PC-9 (cell line): ENCODE results near the gene C15orf62. TPM values are rescaled to one million over a fixed set of nuclear protein-coding genes. Genes with fewer than 3 reads are reported as not detected.

Experiments
- BruUV-seq: library from RNA; stranded (reverse); fragments of 400-500 nt; replicated peaks from 2 replicates; lab custom pipeline; 2021; lab: Mats Ljungman, UMichigan
- CTCF ChIA-PET: fragments of 300-600 bp; sonication (Branson Sonifier 250); formaldehyde crosslinking; loops from one replicate; lab custom pipeline; 2022; ENCODE audit warnings: antibody characterized with exemption; lab: Charles Lee
- POLR2A ChIA-PET: fragments of 300-600 bp; sonication (Branson Sonifier 250); formaldehyde crosslinking; loops from one replicate; lab custom pipeline; 2022; ENCODE audit warnings: antibody characterized with exemption; ENCODE audit not compliant: unreplicated experiment; lab: Charles Lee
- DNase-seq, 2 experiments: peaks; one replicate each; pipeline versions ENCODE4 v3.0.0 to v3.0.0-alpha.2; 2015 to 2022; ENCODE audit warnings: mixed read lengths in 1 of 2
- H2AFZ ChIP-seq: fragments of 200-600 bp; sonication (generic); 2 replicates; pipeline ENCODE4 v1.8.1; 2017; ENCODE audit warnings: antibody characterized with exemption
- H3F3A ChIP-seq: fragments of 200-600 bp; sonication (generic); 2 replicates; pipeline ENCODE4 v1.8.1; 2017; ENCODE audit warnings: antibody characterized with exemption, mild to moderate bottlenecking, low read depth; ENCODE audit not compliant: insufficient read depth
- H3K27ac ChIP-seq: fragments of 200-600 bp; sonication (generic); 2 replicates; pipeline ENCODE4 v1.6.1; 2016; ENCODE audit warnings: mixed run types
- H3K27me3 ChIP-seq: fragments of 200-600 bp; sonication (generic); 2 replicates; pipeline ENCODE4 v1.6.1; 2016; ENCODE audit warnings: low read depth, mixed run types; ENCODE audit not compliant: insufficient read depth
- H3K36me3 ChIP-seq: fragments of 200-600 bp; sonication (generic); 2 replicates; pipeline ENCODE4 v1.6.1; 2016; ENCODE audit warnings: low read depth, mixed run types
- H3K4me1 ChIP-seq: fragments of 200-600 bp; sonication (generic); replicated peaks from 2 replicates; pipeline ENCODE4 v1.6.1; 2016; ENCODE audit warnings: mixed run types; ENCODE audit not compliant: insufficient read depth
- H3K4me2 ChIP-seq: fragments of 200-600 bp; sonication (generic); 2 replicates; pipeline ENCODE4 v1.6.1; 2017; ENCODE audit warnings: mixed run types
- H3K4me3 ChIP-seq: fragments of 200-600 bp; sonication (generic); 2 replicates; pipeline ENCODE4 v1.6.1; 2016; ENCODE audit warnings: mixed run types
- H3K79me2 ChIP-seq: fragments of 200-600 bp; sonication (generic); 2 replicates; pipeline ENCODE4 v1.6.1; 2017; ENCODE audit warnings: low read depth, mixed run types
- H3K9me2 ChIP-seq: fragments of 200-600 bp; sonication (generic); 2 replicates; pipeline ENCODE4 v1.8.1; 2017; ENCODE audit warnings: mild to moderate bottlenecking; ENCODE audit not compliant: insufficient read depth
- H3K9me3 ChIP-seq: fragments of 200-600 bp; sonication (generic); 2 replicates; pipeline ENCODE4 v1.8.1; 2016; ENCODE audit warnings: low read depth; ENCODE audit not compliant: insufficient read depth
- H4K20me1 ChIP-seq: fragments of 200-600 bp; sonication (generic); 2 replicates; pipeline ENCODE4 v1.8.1; 2017; ENCODE audit not compliant: insufficient read depth
- CTCF ChIP-seq: fragments of 200-600 bp; sonication (generic); conservative IDR thresholded peaks from 2 replicates; pipeline ENCODE4 v1.6.1; 2017; ENCODE audit warnings: mixed run types, antibody characterized with exemption, mild to moderate bottlenecking, moderate library complexity
- EZH2 ChIP-seq: fragments of 200-600 bp; sonication (generic); IDR thresholded peaks from 2 replicates; pipeline ENCODE4 v1.8.0; 2017; ENCODE audit warnings: antibody characterized with exemption, low read depth
- intact Hi-C: fragments of 100-400 bp; cut with micrococcal nuclease; formaldehyde crosslinking; loops from one replicate; pipeline ENCODE4 v1.10.0; 2022; ENCODE audit not compliant: unreplicated experiment
- total RNA-seq: library from RNA; stranded (reverse); gene quantifications from 2 replicates; pipeline ENCODE4 v1.2.3, GENCODE V29; 2021

Gene C15orf62
- total RNA-seq, 1 experiment from 2014 or later: 0.33 TPM

GRCh38 chr15:40772014-40772413 is 2.2 kb downstream of the C15orf62 start:
- intact Hi-C loops: loop anchor here (10.0 kb wide), 1 partner anchor 177 kb away; the partner anchor contains the start of gene KNL1
- no TSS peak for BruUV-seq
- POLR2A ChIA-PET: no interaction called here
- Histone ChIP-seq H3K36me3 (0 out of 2 replicates have a peak, but pooled peaks cover 4% of the 10 kb centered on the region), H3K79me2 (no peaks in the 10 kb centered on the region), H4K20me1 (no peaks in the 10 kb centered on the region), H3F3A (peaks cover 34% of the 10 kb centered on the region), H3K27ac (no peak overlapping the region; the same call in 1 of the 2 replicates), H3K4me3 (no peak overlapping the region), H3K9me2 (no peaks in the 10 kb centered on the region), H3K9me3 (no peaks in the 10 kb centered on the region), H2AFZ (no peak overlapping the region), H3K4me2 (peak overlapping the region; percentile 77; the same call in 1 of the 2 replicates), H3K4me1 (peaks cover 44% of the 10 kb centered on the region), H3K27me3 (no peaks in the 10 kb centered on the region)
- no peak for TF ChIP-seq CTCF
- no peak for TF ChIP-seq EZH2
- CTCF ChIA-PET: interaction anchor here (0.9 kb wide), 1 partner anchor 25 kb away, joined by 4 read pairs; no protein-coding TSS in a partner anchor
- no peak for DNase-seq

GRCh38 chr15:40773496-40773895 is 3.7 kb downstream of the C15orf62 start:
- no peak overlapping the region for H3K27ac ChIP-seq
- H3K4me1 ChIP-seq: peaks cover 47% of the 10 kb centered on the region
- no peak overlapping the region for H3K4me2 ChIP-seq
- no peak overlapping the region for H2AFZ ChIP-seq
- 0 out of 2 replicates have a peak, but pooled peaks cover 4% of the 10 kb centered on the region for H3K36me3 ChIP-seq
- BruUV-seq: no TSS peak
- ChIA-PET CTCF (no interaction called here), POLR2A (no interaction called here)
- no peaks in the 10 kb centered on the region for H3K9me3 ChIP-seq
- H3K27me3 ChIP-seq: no peaks in the 10 kb centered on the region
- intact Hi-C loops: loop anchor here (10.0 kb wide), 1 partner anchor 179 kb away; the partner anchor contains the start of gene KNL1
- DNase-seq: no peak
- H3K4me3 ChIP-seq: no peak overlapping the region
- no peaks in the 10 kb centered on the region for H4K20me1 ChIP-seq
- no peak for TF ChIP-seq EZH2
- no peaks in the 10 kb centered on the region for H3K79me2 ChIP-seq
- no peaks in the 10 kb centered on the region for H3K9me2 ChIP-seq
- peaks cover 40% of the 10 kb centered on the region for H3F3A ChIP-seq

- CTCF ChIA-PET: no interaction called here
- peaks cover 43% of the 10 kb centered on the region for H3K4me1 ChIP-seq
- DNase-seq: no peak
- peaks cover 36% of the 10 kb centered on the region for H3F3A ChIP-seq
- H3K4me2 ChIP-seq: no peak overlapping the region
- H3K27ac ChIP-seq: no peak overlapping the region
- no peaks in the 10 kb centered on the region for H3K9me3 ChIP-seq
- H3K4me3 ChIP-seq: no peak overlapping the region
- no peak for TF ChIP-seq EZH2
- no peak for TF ChIP-seq CTCF
- intact Hi-C loops: loop anchor here (10.0 kb wide), 1 partner anchor 179 kb away; the partner anchor contains the start of gene KNL1
- no peaks in the 10 kb centered on the region for H4K20me1 ChIP-seq
- H2AFZ ChIP-seq: no peak overlapping the region
- 0 out of 2 replicates have a peak, but pooled peaks cover 4% of the 10 kb centered on the region for H3K36me3 ChIP-seq
- H3K27me3 ChIP-seq: no peaks in the 10 kb centered on the region
- no peaks in the 10 kb centered on the region for H3K79me2 ChIP-seq
- H3K9me2 ChIP-seq: no peaks in the 10 kb centered on the region
- POLR2A ChIA-PET: no interaction called here
- no TSS peak for BruUV-seq
Measured at GRCh38 chr15:40773902-40774301, 4.1 kb downstream of the C15orf62 start.
